ENCODE data around the gene ARHGAP15. TPM values are rescaled to one million over a fixed set of nuclear protein-coding genes. Genes with fewer than 3 reads are reported as not detected.

ARHGAP15 gene
- total RNA-seq, 2 experiments from 2014 or later: 141 TPM

- H3K27ac Mint-ChIP-seq: no peak overlapping the region
- no peaks in the 10 kb centered on the region for H3K9me3 Mint-ChIP-seq
- no peak overlapping the region for H3K4me3 Mint-ChIP-seq
- H3K4me1 Mint-ChIP-seq: peaks cover under 1% of the 10 kb centered on the region
- POLR2A ChIA-PET: no interaction called here
- ATAC-seq (ENCODE audit: low read depth) (no peak), DNase-seq (no peak)
- no peaks in the 10 kb centered on the region for H3K27me3 Mint-ChIP-seq
- H3K36me3 Mint-ChIP-seq: peaks cover 36% of the 10 kb centered on the region
Observed at GRCh38 chr2:143744114-143744513, 614.9 kb downstream of the ARHGAP15 start.

DNA sequence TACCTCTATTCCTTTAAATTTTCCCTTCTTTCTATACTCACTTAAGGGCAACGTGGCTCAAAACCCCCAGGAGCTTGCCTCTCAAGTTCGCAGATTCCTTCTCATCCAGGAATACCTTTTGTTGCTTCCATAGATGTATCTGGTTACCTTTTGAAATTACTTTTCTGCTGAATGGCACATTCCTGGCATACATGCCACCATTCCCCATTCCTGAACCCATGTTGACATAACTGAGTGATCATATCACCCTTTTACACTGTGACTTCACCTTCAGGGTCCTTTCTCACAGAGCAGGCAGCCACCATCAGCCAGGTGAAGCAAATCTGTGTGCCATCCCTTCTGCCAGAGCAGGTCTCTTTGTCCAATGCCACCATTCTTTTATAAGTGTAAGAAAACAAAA lies 615.8 kb downstream of the ARHGAP15 start:
- no peaks in the 10 kb centered on the region for H3K4me1 Mint-ChIP-seq
- H3K27ac Mint-ChIP-seq: no peak overlapping the region
- no peak overlapping the region for H3K4me3 Mint-ChIP-seq
- H3K9me3 Mint-ChIP-seq: no peaks in the 10 kb centered on the region
- no peaks in the 10 kb centered on the region for H3K27me3 Mint-ChIP-seq
- DNase-seq (no peak), ATAC-seq (ENCODE audit: low read depth) (no peak)
- H3K36me3 Mint-ChIP-seq: peaks cover 30% of the 10 kb centered on the region
- POLR2A ChIA-PET: no interaction called here

GRCh38 chr2:143754742-143755141 lies 625.5 kb downstream of the ARHGAP15 start:
- H3K27ac Mint-ChIP-seq: no peak overlapping the region

GRCh38 chr2:143758629-143759330 lies 629.6 kb downstream of the ARHGAP15 start:
- ATAC-seq (ENCODE audit: low read depth): no peak
- Mint-ChIP-seq H3K9me3 (no peaks in the 10 kb centered on the region), H3K4me1 (no peaks in the 10 kb centered on the region), H3K27me3 (no peaks in the 10 kb centered on the region), H3K36me3 (peaks cover 3% of the 10 kb centered on the region), H3K27ac (no peak overlapping the region), H3K4me3 (no peak overlapping the region)
- DNase-seq: no peak
- POLR2A ChIA-PET: no interaction called here

More at GRCh38 chr2:143754742-143755141, 625.5 kb downstream of the ARHGAP15 start:
- Mint-ChIP-seq H3K4me1 (no peaks in the 10 kb centered on the region), H3K36me3 (peaks cover 13% of the 10 kb centered on the region), H3K27me3 (no peaks in the 10 kb centered on the region), H3K9me3 (no peaks in the 10 kb centered on the region), H3K4me3 (no peak overlapping the region)
- ATAC-seq (ENCODE audit: low read depth) (no peak), DNase-seq (no peak)
- POLR2A ChIA-PET: no interaction called here

DNA sequence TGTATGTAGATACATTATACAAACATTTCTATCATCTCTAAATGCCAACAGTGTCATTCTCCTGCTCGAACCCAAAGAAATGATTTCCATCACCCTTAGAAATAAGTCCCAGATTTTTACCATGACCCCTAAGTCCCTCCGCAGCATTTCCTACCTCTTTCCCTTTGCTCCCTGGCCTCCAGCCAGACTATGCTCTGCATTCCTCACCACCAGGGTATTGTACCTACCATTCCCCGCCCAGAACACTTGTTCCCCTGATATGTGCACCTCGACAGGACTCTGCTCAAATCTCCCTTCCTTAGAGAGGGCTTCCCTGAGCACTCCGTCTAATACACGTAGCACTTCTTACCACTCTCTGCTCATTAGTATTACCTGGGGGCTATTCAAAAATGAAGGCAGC lies 630.2 kb downstream of the ARHGAP15 start:
- H3K36me3 Mint-ChIP-seq: peaks cover 6% of the 10 kb centered on the region
- no peak for ATAC-seq (ENCODE audit: low read depth)
- DNase-seq: no peak
- H3K4me3 Mint-ChIP-seq: no peak overlapping the region
- no peaks in the 10 kb centered on the region for H3K27me3 Mint-ChIP-seq
- POLR2A ChIA-PET: no interaction called here
- H3K27ac Mint-ChIP-seq: no peak overlapping the region
- H3K9me3 Mint-ChIP-seq: no peaks in the 10 kb centered on the region
- H3K4me1 Mint-ChIP-seq: no peaks in the 10 kb centered on the region

- Mint-ChIP-seq H3K4me3 (no peak overlapping the region), H3K36me3 (peaks cover 17% of the 10 kb centered on the region), H3K9me3 (no peaks in the 10 kb centered on the region), H3K27ac (no peak overlapping the region), H3K27me3 (no peaks in the 10 kb centered on the region), H3K4me1 (no peaks in the 10 kb centered on the region)
- DNase-seq: no peak
- POLR2A ChIA-PET: no interaction called here
- no peak for ATAC-seq (ENCODE audit: low read depth)
Observed at GRCh38 chr2:143762176-143762928, 633.1 kb downstream of the ARHGAP15 start.

DNA sequence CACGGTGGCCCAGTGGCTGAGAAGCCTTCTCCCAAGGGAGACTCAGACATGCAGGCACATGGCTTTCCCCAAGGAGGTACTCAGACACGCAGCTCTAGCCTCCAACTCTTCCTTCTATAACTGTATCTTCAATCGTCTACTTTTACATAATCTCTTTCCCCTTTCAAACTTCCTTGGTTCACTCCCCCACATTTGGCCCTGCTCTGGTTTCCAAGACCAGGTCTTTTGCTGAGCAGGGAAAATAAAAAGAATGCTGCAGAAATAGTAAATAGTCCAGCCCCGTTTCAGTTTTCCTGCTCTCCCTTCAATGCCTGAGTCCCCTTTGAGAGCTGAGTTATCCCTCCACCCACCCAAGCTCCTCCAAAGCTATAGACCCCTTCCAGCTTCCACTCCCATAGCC lies 635.0 kb downstream of the ARHGAP15 start:
- Mint-ChIP-seq H3K27me3 (no peaks in the 10 kb centered on the region), H3K9me3 (no peaks in the 10 kb centered on the region), H3K36me3 (peaks cover 30% of the 10 kb centered on the region), H3K4me3 (no peak overlapping the region), H3K27ac (no peak overlapping the region), H3K4me1 (no peaks in the 10 kb centered on the region)
- no peak for DNase-seq
- POLR2A ChIA-PET: no interaction called here
- no peak for ATAC-seq (ENCODE audit: low read depth)

DNA sequence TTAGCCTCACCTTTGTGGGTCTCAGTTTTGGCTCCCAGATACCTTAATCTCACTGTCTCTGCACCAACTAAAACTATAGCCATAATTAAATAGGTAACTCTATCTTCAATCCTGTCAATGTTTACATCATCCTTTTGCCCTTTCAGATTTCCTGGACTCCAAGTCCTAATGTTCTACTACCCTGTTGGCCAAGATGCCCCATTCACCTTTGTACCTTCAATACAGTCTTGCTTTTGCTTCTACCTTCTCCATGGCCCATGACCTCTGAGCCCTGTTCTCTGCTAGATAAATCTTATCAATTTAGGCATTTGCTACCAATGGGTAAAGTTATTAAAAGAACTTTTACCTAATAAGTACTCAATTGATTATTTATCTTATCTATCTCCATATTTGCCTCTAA lies 635.5 kb downstream of the ARHGAP15 start:
- DNase-seq (no peak), ATAC-seq (ENCODE audit: low read depth) (no peak)
- no peaks in the 10 kb centered on the region for H3K27me3 Mint-ChIP-seq
- H3K36me3 Mint-ChIP-seq: peaks cover 30% of the 10 kb centered on the region
- H3K9me3 Mint-ChIP-seq: no peaks in the 10 kb centered on the region
- no peak overlapping the region for H3K27ac Mint-ChIP-seq
- H3K4me3 Mint-ChIP-seq: no peak overlapping the region
- no peaks in the 10 kb centered on the region for H3K4me1 Mint-ChIP-seq
- POLR2A ChIA-PET: no interaction called here

DNA sequence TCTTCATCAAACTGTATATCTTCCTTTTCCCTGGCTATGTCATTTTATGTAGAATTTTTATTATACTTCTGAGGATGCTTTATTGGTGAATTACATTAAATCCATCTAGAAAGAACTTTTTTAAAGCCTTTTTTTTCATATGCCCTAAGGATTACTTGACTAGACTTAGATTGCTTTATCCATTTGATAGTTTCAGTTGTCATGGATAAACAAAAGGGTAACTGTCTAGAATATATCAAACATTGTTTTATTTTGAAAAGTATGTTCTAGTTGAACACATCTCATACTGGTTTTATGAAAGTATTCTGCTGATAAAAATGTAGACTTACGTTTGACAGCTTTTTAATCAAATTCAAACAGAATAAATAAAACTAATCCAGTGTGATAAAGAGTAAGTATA lies 639.8 kb downstream of the ARHGAP15 start:
- POLR2A ChIA-PET: interaction anchor here (0.6 kb wide), 1 partner anchor 13 kb away, joined by 3 read pairs; no protein-coding TSS in a partner anchor

DNA sequence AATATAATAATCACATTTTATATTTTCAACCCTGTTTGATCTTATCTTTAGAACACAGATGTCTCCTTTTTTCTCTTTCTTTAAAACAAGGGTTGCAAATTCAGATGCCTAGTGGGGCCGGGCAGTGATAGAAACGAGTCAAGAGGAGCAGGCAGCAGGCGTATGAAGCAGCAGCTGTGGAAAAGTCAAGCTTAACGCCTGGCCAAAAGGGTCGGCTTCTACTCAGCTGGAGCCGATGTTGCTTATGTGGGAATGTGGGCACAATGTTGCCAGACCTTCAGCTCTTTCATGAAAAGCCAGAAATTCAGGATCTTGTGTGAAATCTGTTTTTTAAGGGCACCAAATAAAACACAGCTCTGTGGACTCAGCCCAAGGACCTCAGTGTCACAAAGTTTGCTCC lies 642.7 kb downstream of the ARHGAP15 start:
- H3K9me3 Mint-ChIP-seq: no peaks in the 10 kb centered on the region
- DNase-seq (no peak), ATAC-seq (ENCODE audit: low read depth) (no peak)
- H3K27ac Mint-ChIP-seq: no peak overlapping the region
- H3K27me3 Mint-ChIP-seq: peaks cover 2% of the 10 kb centered on the region
- POLR2A ChIA-PET: no interaction called here
- H3K4me3 Mint-ChIP-seq: no peak overlapping the region
- H3K4me1 Mint-ChIP-seq: no peaks in the 10 kb centered on the region
- H3K36me3 Mint-ChIP-seq: peaks cover 19% of the 10 kb centered on the region

More for the DNA sequence above, 639.8 kb downstream of the ARHGAP15 start:
- DNase-seq (no peak), ATAC-seq (ENCODE audit: low read depth) (no peak)
- Mint-ChIP-seq H3K27me3 (no peaks in the 10 kb centered on the region), H3K27ac (no peak overlapping the region), H3K9me3 (no peaks in the 10 kb centered on the region), H3K4me1 (no peaks in the 10 kb centered on the region), H3K4me3 (no peak overlapping the region), H3K36me3 (peaks cover 33% of the 10 kb centered on the region)

- H3K36me3 Mint-ChIP-seq: no peaks in the 10 kb centered on the region
- ATAC-seq (ENCODE audit: low read depth) (no peak), DNase-seq (no peak)
- H3K9me3 Mint-ChIP-seq: no peaks in the 10 kb centered on the region
- H3K4me3 Mint-ChIP-seq: no peak overlapping the region
- POLR2A ChIA-PET: no interaction called here
- H3K4me1 Mint-ChIP-seq: peaks cover 2% of the 10 kb centered on the region
- no peak overlapping the region for H3K27ac Mint-ChIP-seq
- H3K27me3 Mint-ChIP-seq: peaks cover 4% of the 10 kb centered on the region
Observed at GRCh38 chr2:143776526-143777297, 647.5 kb downstream of the ARHGAP15 start.

DNA sequence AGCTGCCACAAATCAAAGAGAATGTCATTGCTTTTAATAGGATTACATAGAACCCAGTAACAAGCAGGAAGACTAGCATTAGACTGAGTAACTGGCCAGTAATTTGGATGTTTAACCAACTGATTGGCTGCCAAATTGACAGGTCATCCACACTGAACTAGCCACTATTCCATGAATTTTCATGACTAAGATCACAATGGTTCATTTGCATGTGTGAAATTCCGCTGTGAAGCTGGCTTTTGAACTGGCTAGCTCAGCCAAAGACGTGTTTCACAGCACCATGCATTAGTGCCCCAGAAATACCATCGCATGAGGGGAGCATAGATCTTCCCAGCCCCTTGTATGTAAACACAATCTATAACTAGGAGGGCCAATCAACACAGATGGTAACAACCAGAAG lies 649.8 kb downstream of the ARHGAP15 start:
- ATAC-seq (ENCODE audit: low read depth): no peak

GRCh38 chr2:143786026-143786765 lies 657.0 kb downstream of the ARHGAP15 start:
- Mint-ChIP-seq H3K36me3 (no peaks in the 10 kb centered on the region), H3K27me3 (peaks cover 12% of the 10 kb centered on the region), H3K9me3 (peaks cover 8% of the 10 kb centered on the region), H3K27ac (no peak overlapping the region), H3K4me3 (no peak overlapping the region), H3K4me1 (no peaks in the 10 kb centered on the region)
- POLR2A ChIA-PET: no interaction called here
- no peak for DNase-seq
- ATAC-seq (ENCODE audit: low read depth): no peak

More for the DNA sequence above, 649.8 kb downstream of the ARHGAP15 start:
- POLR2A ChIA-PET: no interaction called here
- Mint-ChIP-seq H3K27me3 (peaks cover 4% of the 10 kb centered on the region), H3K4me3 (no peak overlapping the region), H3K36me3 (no peaks in the 10 kb centered on the region), H3K27ac (no peak overlapping the region), H3K9me3 (no peaks in the 10 kb centered on the region), H3K4me1 (peaks cover 2% of the 10 kb centered on the region)
- DNase-seq: no peak
